ENCODE data around the gene ATP4A. TPM values are rescaled to one million over a fixed set of nuclear protein-coding genes. Genes with fewer than 3 reads are reported as not detected.

Gene ATP4A
- polyA plus RNA-seq, 1 donor from 2014 or later = not detected

DNA sequence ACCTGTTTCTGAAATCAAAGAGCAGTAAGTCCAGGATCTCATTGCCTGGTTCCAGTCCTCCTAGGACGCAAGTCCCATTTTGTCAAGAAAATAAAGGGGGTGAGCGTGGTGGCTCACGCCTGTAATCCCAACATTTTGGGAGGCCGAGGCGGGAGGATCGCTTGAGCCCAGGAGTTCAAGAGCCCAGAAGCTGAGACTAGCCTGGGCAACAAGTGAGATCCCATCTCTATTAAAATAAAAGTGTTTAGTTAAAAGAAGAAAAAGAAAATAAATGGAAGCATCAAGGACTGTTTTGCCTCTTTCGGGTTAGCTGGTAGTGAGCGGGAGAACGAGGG, 48.7 kb upstream of the ATP4A start:
- no peak for TF ChIP-seq REST (IDR thresholded peaks at IDR 0.05; ENCODE audit: borderline replicate concordance)
- no peak for TF ChIP-seq TAF1 (IDR thresholded peaks at IDR 0.05; ENCODE audit: low read depth)
- TF ChIP-seq EZH2 (IDR thresholded peaks at IDR 0.05; ENCODE audit: borderline replicate concordance, insufficient read depth, low read length, poor library complexity, severe bottlenecking) = no peak
- TF ChIP-seq SMC3 (conservative IDR thresholded peaks at IDR 0.05; ENCODE audit: poor library complexity) = no peak
- no peak for TF ChIP-seq MXI1 (conservative IDR thresholded peaks at IDR 0.05; ENCODE audit: poor library complexity, severe bottlenecking)
- no peak for TF ChIP-seq RAD21 (conservative IDR thresholded peaks at IDR 0.05)
- TF ChIP-seq EP300 (conservative IDR thresholded peaks at IDR 0.05; ENCODE audit: poor library complexity, severe bottlenecking) = no peak
- TF ChIP-seq, protein P1, sequence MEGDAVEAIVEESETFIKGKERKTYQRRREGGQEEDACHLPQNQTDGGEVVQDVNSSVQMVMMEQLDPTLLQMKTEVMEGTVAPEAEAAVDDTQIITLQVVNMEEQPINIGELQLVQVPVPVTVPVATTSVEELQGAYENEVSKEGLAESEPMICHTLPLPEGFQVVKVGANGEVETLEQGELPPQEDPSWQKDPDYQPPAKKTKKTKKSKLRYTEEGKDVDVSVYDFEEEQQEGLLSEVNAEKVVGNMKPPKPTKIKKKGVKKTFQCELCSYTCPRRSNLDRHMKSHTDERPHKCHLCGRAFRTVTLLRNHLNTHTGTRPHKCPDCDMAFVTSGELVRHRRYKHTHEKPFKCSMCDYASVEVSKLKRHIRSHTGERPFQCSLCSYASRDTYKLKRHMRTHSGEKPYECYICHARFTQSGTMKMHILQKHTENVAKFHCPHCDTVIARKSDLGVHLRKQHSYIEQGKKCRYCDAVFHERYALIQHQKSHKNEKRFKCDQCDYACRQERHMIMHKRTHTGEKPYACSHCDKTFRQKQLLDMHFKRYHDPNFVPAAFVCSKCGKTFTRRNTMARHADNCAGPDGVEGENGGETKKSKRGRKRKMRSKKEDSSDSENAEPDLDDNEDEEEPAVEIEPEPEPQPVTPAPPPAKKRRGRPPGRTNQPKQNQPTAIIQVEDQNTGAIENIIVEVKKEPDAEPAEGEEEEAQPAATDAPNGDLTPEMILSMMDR (IDR thresholded peaks at IDR 0.05; ENCODE audit: poor library complexity, severe bottlenecking) = no peak
- TF ChIP-seq POLR2AphosphoS5 (IDR thresholded peaks at IDR 0.05) = no peak
- Histone ChIP-seq H3K79me2 (replicated peaks; ENCODE audit: insufficient read depth, low read length) (no peaks in the 10 kb centered on the region), H3K9me2 (ENCODE audit: insufficient read depth, low read length) (no peaks in the 10 kb centered on the region), H3K9ac (ENCODE audit: low read length) (peak overlapping the region; percentile 86), H2AFZ (ENCODE audit: low read depth, low read length) (peak overlapping the region; percentile 51), H3K27me3 (ENCODE audit: insufficient read depth, low read depth, low read length) (no peaks in the 10 kb centered on the region), H3K9me3 (ENCODE audit: low read length) (no peaks in the 10 kb centered on the region), H3K4me2 (ENCODE audit: low read length) (peak overlapping the region; percentile 45), H3K4me3 (ENCODE audit: low read length) (peak overlapping the region; percentile 95), H4K20me1 (ENCODE audit: insufficient read depth) (no peaks in the 10 kb centered on the region), H3F3A (ENCODE audit: insufficient read depth, low read length, poor library complexity, severe bottlenecking) (no peaks in the 10 kb centered on the region), H3K36me3 (ENCODE audit: insufficient read depth, low read length) (no peaks in the 10 kb centered on the region), H3K27ac (ENCODE audit: low read length) (no peak overlapping the region)

DNA sequence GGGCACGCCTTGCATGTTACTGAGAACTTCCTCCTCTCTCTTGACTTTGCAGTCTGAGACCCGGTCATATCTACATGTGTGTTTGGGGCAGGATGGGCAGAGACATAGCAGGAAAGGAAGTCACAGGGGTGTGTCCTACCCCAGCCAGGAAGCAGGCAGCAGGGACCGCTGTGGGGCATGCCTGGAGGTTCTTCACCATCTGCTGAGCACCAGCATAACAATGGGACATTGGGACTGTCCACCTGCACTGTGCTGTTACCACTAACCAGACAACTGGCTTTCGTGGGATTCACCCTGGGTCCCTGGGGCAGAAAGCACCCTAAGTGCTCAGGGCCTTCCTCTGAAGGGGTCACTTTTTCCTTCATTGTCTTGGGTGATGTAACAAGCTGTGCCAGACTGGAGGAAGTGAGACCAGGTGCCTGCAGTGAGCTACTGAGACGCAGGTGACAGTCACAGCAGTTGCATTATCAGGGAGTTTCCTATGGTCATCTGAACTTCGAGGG, 46.4 kb upstream of the ATP4A start:
- no peaks in the 10 kb centered on the region for H4K20me1 ChIP-seq (ENCODE audit: insufficient read depth)
- no peak overlapping the region for H3K4me3 ChIP-seq (ENCODE audit: low read length)
- no peak overlapping the region for H3K4me2 ChIP-seq (ENCODE audit: low read length)
- H3K9ac ChIP-seq (ENCODE audit: low read length) = no peak overlapping the region
- no peaks in the 10 kb centered on the region for H3K36me3 ChIP-seq (ENCODE audit: insufficient read depth, low read length)
- H3K27me3 ChIP-seq (ENCODE audit: insufficient read depth, low read depth, low read length) = no peaks in the 10 kb centered on the region
- H2AFZ ChIP-seq (ENCODE audit: low read depth, low read length) = no peak overlapping the region
- H3K9me2 ChIP-seq (ENCODE audit: insufficient read depth, low read length) = no peaks in the 10 kb centered on the region
- H3K27ac ChIP-seq (ENCODE audit: low read length) = no peak overlapping the region
- H3K9me3 ChIP-seq (ENCODE audit: low read length) = no peaks in the 10 kb centered on the region
- TF ChIP-seq MXI1 (conservative IDR thresholded peaks at IDR 0.05; ENCODE audit: poor library complexity, severe bottlenecking) = no peak
- TF ChIP-seq SMC3 (conservative IDR thresholded peaks at IDR 0.05; ENCODE audit: poor library complexity) = no peak
- TF ChIP-seq POLR2AphosphoS5 (IDR thresholded peaks at IDR 0.05) = no peak
- TF ChIP-seq, protein P1 (IDR thresholded peaks at IDR 0.05; ENCODE audit: poor library complexity, severe bottlenecking) = no peak
- TF ChIP-seq REST (IDR thresholded peaks at IDR 0.05; ENCODE audit: borderline replicate concordance) = no peak
- no peak for TF ChIP-seq RAD21 (conservative IDR thresholded peaks at IDR 0.05)
- no peak for TF ChIP-seq TAF1 (IDR thresholded peaks at IDR 0.05; ENCODE audit: low read depth)
- no peak for TF ChIP-seq EZH2 (IDR thresholded peaks at IDR 0.05; ENCODE audit: borderline replicate concordance, insufficient read depth, low read length, poor library complexity, severe bottlenecking)
- no peak for TF ChIP-seq EP300 (conservative IDR thresholded peaks at IDR 0.05; ENCODE audit: poor library complexity, severe bottlenecking)
- no peaks in the 10 kb centered on the region for H3F3A ChIP-seq (ENCODE audit: insufficient read depth, low read length, poor library complexity, severe bottlenecking)
- H3K79me2 ChIP-seq (replicated peaks; ENCODE audit: insufficient read depth, low read length) = no peaks in the 10 kb centered on the region
